ENCODE measurements around the gene LAMC1.
"Not testable (repeated sequence)": the region's sequence is repeated elsewhere in the genome, so short reads cannot be mapped to it uniquely, and the experiment has no call there.

LAMC1 gene

DNA sequence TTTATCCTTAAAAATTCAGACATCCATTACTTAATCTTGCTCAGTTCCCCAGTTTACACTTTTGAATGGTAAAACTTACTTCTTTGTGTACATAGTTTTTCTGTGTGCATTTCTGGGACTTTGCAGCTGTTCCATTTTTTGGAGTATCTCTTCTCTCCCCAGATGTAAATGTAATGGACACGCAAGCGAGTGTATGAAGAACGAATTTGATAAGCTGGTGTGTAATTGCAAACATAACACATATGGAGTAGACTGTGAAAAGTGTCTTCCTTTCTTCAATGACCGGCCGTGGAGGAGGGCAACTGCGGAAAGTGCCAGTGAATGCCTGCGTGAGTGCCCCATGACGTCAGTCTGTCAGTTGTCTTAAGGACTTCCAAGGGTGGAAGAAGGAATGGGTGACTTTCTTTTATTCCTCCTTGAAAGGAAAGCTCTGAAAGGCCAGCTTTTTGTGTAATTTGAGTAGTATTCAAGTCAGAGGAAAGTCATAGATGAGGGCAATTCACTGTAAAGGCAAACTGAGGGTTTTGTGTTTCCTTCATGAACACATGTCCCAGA lies 87.2 kb downstream of the LAMC1 start:
- no peak for DNase-seq

DNA sequence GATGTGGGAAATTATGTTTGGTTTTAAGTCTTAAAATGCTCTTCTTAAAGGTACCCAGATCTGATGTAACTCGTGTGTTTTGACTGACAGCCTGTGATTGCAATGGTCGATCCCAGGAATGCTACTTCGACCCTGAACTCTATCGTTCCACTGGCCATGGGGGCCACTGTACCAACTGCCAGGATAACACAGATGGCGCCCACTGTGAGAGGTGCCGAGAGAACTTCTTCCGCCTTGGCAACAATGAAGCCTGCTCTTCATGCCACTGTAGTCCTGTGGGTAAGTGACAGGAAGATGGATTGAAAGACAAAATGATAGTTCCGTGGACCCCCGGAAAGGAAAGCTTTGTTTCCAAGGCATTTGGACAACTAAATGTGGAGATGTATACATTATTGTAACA lies 91.2 kb downstream of the LAMC1 start:
- DNase-seq = no peak

DNA sequence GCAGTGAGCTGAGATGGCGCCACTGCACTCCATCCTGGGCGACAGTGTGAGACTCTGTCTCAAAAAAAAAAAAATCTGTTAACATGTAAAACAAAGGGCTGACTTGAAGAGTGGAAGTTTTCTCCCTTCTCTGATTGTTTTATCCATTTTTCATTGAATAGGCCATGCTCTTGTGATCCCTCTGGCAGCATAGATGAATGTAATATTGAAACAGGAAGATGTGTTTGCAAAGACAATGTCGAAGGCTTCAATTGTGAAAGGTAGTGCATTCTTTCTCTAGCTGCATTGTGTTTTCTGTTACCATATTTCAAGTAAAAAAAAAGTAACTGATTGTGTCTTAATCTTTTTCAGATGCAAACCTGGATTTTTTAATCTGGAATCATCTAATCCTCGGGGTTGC lies 93.2 kb downstream of the LAMC1 start:
- DNase-seq = no peak

DNA sequence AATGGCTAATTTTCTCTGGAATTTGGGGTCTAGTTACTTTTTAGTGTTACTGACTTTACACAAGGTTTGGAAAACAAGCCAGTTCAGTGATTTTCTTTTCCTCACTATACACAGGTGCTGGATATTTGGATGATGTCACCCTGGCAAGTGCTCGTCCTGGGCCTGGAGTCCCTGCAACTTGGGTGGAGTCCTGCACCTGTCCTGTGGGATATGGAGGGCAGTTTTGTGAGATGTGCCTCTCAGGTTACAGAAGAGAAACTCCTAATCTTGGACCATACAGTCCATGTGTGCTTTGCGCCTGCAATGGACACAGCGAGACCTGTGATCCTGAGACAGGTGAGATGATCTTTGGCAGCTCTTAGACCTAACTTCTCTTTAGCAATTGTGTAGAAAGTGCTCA lies 98.4 kb downstream of the LAMC1 start:
- DNase-seq = no peak

DNA sequence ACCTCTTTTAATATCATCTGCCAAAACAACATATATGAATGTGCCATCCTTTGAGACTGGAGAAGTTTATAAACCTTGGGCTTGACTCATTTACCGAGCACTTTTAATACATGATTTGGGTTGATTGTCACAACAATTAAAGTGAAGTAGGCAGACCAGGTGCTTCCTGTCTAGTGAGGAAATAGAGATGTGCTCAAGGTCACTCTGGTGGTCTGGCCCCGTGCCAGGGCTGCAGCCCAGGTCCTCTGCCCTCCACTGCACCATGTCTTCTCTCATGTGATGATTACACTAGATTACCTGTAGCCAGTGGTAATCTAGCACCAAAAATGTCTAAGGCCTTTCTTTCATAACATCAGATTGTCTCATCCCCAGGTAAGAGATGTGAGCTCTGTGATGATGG lies 101.0 kb downstream of the LAMC1 start:
- no peak for DNase-seq

DNA sequence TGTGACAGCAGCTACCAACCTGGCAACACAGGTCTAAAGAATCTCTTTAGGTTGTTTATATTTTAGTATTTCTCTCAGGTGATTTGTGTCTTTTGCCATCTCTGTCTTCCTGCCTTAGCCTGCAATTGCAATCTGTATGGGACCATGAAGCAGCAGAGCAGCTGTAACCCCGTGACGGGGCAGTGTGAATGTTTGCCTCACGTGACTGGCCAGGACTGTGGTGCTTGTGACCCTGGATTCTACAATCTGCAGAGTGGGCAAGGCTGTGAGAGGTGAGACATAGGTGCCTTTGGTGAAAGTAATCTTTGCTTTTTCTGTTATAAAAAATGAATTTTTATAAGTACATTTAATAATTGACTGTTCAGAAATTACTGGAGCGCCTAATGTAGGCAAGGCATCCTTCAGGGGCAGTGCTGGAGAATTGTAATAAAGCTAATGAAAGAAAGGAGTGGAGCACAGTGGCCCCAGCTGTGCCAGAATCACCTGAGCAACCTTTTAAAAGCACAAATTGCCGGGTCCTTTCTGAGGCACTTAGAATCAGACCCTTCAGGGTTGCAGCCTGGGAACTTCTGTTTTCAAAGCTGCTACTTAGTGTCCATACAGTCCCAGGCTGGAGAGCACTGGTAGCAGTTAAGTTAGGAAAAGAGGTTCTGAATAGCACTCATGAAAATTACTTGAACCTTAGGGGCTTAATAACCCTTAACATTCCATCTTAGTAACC lies 102.2 kb downstream of the LAMC1 start:
- DNase-seq = no peak

DNA sequence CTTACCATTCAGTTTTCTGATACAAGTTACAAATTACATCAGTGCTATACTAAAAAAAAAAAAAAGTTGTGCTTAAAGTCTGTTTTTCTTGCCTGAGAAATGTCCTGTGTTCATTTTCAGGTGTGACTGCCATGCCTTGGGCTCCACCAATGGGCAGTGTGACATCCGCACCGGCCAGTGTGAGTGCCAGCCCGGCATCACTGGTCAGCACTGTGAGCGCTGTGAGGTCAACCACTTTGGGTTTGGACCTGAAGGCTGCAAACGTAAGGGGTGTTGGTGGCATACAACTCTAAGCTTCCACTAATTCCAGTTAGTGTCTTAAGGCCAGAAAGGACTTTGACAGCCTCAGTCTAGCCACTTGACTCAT lies 102.8 kb downstream of the LAMC1 start:
- DNase-seq = no peak

DNA sequence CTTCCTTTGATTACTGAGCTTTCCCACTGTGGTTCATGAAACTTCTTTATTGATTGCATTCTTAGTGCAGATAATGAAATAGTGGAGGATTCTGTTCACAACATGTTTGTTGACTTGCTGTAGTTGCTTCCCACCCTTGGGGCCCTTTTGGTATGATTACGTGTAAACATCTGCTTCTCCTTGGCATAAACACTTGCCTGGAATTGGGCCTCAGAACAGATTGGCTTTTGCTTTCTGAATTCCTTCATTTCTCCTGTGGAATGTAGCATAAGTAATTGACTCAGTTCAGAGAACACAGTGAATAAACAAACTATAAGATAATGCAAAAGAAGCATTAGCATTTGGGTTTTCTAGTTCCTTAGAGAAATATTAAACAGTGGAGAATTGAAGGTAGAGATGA lies 103.3 kb downstream of the LAMC1 start:
- no peak for DNase-seq

DNA sequence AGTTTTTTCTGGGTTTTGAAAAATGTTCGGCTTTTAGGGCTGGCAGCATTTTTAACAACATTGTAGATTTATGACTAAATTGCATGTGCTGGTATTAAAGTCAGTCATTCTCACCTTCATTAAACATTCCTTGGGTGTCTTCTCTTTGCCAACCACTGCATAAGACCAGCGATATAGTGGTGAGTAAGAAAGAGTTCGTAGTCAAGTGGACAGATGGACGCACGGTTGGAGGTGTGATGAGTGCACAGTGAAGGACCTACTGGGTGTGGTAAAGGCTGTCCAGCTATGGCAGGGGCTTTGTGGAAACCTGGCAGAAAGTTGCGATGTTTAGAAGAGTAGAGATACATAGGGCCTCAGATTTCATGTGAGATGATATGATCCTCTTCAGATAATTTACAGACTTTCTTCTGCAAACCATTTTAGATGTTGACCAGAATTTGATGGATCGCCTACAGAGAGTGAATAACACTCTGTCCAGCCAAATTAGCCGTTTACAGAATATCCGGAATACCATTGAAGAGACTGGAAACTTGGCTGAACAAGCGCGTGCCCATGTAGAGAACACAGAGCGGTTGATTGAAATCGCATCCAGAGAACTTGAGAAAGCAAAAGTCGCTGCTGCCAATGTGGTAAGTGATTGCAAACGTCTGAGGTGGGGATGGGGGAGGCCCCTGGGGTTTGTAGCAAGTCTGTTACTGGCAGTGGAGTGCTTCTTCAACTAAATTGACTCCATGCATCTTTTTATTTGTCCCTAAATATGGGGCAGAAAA lies 106.9 kb downstream of the LAMC1 start:
- DNase-seq = no peak

DNA sequence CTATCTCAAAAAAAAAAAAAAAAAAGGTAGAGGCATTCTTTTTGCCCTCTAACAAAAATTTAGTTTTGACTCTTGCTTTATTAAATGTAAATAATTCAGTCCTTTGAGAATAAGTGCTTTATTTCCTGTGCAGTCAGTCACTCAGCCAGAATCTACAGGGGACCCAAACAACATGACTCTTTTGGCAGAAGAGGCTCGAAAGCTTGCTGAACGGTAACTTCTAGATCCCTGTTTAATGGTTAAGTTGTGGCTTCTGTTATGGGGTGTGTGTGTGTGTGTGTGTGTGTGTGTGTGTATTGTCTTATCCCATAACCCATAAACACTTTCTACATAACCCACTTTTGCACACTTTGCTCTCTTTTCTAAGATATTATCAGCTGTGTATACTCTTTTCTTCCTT lies 107.9 kb downstream of the LAMC1 start:
- DNase-seq = no peak

DNA sequence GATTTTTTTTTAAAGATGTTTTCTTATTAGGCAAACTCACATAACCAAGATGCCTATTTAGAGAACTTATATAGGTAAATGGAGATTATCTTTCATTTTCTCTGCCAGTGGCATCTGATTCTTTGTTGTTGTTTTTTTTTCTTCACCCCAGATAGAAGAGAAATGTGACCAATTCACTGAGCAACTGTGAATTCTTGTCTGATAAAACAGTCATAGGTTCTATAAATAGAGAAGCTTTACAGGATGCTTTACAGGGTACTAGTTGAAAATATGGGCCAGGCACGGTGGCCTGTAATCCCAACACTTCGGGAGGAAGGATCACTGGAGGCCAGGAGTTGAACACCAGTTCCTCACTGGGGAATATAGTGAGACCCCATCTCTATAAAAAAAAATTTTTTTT lies 112.1 kb downstream of the LAMC1 start:
- no peak for DNase-seq

DNA sequence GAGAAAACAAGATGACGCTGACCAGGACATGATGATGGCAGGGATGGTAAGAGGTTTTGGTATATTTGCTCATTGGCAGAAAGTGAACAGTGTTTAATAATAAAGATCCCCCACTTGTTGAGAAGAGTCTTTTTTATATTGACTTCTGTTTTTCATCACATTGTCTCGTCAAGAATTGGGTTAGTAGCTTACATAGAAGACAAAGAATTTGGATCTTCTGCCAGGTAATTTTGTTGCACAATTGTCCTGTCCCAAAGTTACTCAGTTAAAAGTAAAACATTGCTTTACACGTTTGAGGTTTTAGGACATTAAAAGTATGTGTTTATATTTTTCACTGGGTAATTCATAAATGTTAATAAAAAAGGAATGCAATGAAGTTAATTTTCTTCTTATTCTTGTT lies 114.6 kb downstream of the LAMC1 start:
- no peak for DNase-seq

DNA sequence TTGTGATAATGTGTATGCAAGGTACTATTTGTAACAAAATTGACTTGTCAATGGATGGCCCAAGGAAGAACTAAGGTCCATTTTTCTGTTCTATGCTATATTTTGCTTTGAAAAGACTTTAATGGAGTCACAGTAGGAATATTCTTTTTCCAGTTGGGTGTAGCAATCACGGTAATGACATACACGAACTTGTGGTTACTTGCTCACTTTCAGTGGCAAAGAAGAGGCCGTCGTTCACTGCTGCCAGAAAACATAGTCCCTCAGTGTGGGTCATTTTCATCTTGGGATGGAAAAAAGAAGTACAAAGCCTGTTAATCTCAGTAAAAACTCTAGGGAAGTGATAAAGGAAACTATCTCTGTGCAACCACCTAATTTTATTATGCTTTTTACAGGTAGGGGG lies 115.1 kb downstream of the LAMC1 start:
- no peak for DNase-seq

DNA sequence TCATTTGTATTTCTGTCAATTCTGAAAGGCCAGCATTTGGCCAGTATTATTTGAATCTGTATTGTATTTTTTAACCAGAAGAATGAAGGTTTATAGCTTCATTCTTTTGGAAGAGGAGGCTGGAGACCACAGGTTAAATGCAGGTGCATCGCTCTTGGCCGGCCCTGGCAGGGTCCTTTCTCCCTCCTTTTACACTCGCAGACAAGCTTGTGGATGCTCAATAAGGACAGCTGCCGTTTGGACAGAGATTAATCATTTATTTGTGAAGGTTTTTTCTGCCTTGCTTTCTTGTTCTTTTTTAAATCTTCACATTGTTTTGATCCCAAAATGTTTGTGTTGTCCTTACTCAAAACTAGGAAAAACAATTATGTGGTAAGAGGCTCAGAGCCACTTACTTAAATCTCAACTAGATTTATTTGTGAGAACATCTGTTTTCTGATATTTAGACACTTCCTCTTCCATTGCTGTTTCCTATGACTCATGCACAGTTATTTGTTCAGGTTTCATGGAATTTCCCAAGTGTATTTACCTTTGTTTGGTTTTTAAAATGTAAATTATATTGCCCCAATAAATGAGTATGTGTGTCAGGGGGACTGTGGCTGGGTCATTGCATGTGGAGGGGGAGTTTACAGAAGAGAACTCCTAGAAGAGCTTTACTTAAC lies 116.2 kb downstream of the LAMC1 start:
- no peak for DNase-seq

DNA sequence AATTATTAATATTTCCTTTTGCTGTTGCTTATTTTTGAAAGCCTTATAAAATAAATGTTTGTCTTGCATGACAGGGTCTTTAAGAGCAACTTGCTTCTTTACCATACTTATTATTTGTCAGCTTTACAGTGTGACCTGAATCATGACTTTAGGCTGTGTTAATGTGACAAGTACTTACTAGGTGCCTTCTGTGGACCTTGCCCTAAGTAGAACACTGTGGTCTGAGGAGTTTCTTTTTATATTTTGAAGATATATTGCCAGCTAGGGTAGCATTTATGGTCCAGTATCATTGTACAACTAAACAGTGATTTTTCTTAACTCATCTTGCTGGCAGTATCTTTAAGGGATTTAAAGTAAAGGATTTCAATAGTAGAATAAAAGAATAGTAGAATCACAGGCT lies 117.4 kb downstream of the LAMC1 start:
- DNase-seq = no peak

DNA sequence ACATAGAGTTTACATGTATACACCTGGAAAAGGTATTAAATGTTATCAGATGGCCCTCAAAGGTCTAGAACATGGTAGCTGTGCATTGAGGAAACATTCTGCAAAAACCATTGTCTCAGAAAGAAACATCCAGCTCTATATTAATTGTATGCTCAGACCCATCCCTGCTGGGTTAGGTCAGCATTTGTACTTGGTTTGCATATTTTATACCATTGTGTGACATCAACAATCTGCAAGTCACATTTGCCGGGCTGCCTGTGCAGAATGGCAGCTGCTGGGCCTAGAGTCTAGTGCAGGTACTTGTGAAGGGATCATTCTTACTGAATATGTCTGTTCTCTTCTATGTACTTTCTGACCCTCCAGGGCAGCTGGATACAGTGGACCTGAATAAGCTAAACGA lies 119.0 kb downstream of the LAMC1 start:
- no peak for DNase-seq

DNA sequence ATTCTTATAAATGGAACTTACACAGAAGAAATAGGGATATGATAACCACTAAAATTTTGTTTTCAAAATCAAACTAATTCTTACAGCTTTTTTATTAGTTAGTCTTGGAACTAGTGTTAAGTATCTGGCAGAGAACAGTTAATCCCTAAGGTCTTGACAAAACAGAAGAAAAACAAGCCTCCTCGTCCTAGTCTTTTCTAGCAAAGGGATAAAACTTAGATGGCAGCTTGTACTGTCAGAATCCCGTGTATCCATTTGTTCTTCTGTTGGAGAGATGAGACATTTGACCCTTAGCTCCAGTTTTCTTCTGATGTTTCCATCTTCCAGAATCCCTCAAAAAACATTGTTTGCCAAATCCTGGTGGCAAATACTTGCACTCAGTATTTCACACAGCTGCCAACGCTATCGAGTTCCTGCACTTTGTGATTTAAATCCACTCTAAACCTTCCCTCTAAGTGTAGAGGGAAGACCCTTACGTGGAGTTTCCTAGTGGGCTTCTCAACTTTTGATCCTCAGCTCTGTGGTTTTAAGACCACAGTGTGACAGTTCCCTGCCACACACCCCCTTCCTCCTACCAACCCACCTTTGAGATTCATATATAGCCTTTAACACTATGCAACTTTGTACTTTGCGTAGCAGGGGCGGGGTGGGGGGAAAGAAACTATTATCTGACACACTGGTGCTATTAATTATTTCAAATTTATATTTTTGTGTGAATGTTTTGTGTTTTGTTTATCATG lies 120.5 kb downstream of the LAMC1 start:
- no peak for DNase-seq

DNA sequence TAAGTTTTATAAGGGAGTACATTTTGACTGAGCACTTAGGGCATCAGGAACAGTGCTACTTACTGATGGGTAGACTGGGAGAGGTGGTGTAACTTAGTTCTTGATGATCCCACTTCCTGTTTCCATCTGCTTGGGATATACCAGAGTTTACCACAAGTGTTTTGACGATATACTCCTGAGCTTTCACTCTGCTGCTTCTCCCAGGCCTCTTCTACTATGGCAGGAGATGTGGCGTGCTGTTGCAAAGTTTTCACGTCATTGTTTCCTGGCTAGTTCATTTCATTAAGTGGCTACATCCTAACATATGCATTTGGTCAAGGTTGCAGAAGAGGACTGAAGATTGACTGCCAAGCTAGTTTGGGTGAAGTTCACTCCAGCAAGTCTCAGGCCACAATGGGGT lies 121.5 kb downstream of the LAMC1 start:
- no peak for DNase-seq

DNA sequence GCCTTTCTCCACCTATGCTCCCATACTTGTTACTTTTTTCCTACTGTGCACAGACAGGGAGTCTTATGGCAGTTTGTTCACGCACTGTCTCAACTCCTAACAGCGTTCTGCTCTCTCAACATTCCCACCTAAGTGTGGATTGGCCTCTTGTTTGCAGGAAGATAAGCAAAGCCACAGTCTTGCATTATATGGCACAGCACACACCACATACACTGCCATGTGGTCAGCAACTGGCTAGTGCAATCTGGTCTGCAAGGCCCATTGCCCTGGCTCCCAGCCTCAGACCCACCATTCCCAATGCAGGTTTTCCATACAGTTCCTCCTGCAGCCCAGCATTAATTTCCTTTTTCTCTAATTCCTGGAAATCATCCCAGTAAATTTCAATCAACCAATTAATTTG lies 124.5 kb downstream of the LAMC1 start:
- no peak for DNase-seq

DNA sequence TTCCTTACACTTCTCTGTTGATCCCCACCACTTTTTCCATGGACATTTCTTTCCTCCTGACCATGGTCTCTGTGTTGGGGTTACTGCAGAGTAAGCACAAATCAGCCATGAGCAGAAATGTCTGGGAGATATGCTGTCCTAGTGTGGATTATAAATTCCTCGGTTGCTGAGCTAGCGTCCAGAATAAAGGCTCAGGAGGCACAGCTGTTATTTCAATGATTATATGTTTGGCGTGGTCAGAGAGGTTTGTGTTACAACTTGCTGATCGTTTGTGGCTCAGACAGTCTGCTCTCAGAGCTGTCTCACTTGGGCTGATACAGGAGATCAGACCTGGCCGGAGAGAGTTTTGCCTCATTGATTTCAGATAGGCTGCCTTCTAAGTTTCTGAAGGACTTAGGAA lies 125.4 kb downstream of the LAMC1 start:
- no peak for DNase-seq

DNA sequence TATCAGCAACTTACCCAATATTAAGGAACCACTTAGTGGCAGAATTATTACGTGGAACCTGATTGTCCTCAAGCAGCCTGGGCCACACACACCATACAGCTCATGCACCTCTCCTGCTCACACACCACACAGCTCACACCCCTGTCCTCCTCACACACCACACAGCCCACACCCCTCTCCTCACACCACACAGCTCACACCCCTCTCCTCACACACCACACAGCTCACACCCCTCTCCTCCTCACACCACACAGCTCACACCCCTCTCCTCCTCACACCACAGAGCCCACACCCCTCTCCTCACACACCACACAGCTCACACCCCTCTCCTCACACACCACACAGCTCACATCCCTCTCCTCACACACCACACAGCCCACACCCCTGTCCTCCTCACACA lies 126.1 kb downstream of the LAMC1 start:
- no peak for DNase-seq

DNA sequence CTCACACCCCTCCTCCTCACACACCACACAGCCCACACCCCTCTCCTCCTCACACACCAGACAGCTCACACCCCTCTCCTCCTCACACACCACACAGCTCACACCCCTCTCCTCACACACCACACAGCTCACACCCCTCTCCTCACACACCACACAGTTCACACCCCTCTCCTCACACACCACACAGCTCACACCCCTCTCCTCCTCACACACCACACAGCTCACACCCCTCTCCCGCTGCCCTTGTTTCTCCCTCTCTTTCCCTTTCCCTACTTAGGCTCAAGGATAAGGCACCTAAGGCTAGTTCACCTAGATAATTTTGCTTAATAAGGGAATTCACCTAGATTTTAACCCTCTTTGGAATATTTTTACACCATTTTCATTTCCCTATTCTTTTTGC lies 126.8 kb downstream of the LAMC1 start:
- DNase-seq = not testable (repeated sequence)

DNA sequence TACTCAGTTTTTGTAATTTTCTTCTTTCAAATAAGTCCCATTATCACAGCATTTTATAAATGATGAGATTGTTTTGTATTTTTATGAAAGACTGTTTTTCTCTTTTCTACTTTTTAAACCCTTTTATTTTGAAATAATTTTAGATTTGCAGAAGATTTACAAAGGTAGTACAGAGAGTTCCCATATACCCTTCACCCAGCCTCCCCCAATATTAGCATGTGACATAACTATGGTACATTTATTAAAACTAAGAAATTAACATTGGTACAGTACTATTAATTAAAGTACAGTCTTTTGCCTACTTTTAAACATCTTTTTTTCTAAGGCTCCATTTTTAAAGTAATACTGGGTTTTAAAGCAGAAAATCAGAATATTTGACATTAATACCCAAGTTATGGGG lies 127.2 kb downstream of the LAMC1 start:
- no peak for DNase-seq
